ENCODE results near the gene POTEG.
"Not testable (repeated sequence)": the region's sequence is repeated elsewhere in the genome, so short reads cannot be mapped to it uniquely, and the experiment has no call there.

Gene POTEG

DNA sequence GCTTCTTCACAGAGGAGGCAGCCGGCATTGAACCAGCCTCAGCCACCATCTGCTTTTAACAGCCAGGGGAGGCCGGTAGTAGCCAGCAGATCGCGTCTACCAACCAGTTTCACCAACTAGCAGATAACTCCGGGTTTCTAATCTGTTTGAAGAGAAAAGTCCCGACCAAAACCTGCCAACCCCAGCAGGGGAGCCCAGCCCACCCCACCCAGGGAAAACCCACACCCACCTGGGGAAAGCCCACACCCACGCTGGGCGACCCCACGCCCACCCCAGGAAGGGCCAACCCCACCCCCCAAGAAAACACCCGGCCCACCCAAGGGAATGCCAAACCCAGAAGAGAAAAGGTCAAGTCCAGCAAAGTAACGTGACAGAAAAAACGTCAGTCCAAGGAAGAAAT, at the start of gene POTEG:
TSS of gene POTEG (minus strand) at position 101 of the 400 bp plus-strand sequence. CDS start at position 49, 52 bp downstream.
- H3K4me3 ChIP-seq (ENCODE audit: low read depth, low read length); DNase-seq (ENCODE audit: low read depth): not testable (repeated sequence)

DNA sequence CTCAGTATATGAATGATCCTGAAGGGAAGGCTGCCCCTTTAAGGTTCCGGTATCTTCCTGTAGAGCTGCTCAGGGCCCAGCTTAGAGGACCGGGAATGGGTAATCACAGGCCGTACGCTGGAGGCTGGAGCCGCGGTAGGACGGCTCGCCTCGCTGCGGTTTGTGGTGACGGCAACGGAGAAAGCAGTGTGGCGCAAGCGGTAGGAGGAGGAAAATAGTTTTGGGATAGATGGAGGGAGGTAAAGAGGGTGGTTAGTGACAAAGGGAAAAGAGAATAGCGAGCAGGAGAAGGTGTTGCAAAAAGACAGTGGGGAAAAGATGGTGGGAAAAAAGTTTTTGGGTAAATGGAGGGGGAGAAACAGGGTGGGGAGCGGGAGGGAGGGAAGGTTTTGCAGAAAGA, 48.0 kb upstream of the POTEG start:
- DNase-seq (ENCODE audit: low read depth); H3K4me3 ChIP-seq (ENCODE audit: low read depth, low read length): not testable (repeated sequence)

GRCh38 chr14:19481421-19481820, 47.3 kb upstream of the POTEG start:
- not testable (repeated sequence) for H3K4me3 ChIP-seq (ENCODE audit: low read depth, low read length); DNase-seq (ENCODE audit: low read depth)

DNA sequence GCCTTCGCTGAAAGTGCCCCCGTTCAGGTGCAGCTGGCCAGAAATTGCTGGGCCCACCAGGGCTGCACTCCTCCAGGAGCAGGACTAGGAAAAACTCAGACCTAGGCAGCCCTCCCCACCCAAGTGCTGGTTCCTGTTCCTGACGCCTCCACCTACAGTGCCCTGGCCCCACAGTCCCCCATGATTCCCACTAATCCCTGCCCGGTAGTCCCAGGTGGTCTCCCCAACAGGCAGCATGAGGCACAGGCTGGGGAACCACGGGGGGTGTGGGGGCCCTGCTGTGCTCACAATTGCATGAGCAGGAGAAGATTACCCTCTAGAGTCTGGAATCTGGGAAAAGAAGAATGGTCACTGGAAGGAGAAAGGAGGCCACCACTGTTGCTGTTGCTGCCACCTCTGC, 46.4 kb upstream of the POTEG start:
- not testable (repeated sequence) for DNase-seq (ENCODE audit: low read depth)

DNA sequence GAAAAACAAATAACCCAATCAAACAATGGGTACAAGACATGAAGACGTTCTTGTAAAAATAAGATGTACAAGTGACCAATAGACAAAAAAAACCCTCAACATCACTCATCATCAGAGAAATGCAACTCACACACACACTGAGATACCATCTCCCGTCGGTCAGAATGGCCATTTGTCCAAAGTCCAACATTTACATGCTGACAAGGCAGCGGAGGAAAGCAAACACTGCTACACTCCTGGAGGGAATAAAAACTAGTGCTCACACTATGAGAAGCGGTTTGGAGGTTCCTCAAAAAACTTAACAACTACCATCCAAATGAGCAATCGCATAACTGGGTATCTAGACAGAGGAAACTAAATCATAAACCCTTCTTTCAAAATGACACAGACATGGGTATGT, 11.6 kb upstream of the POTEG start:
- DNase-seq (ENCODE audit: low read depth): not testable (repeated sequence)

More for the DNA sequence above, 46.4 kb upstream of the POTEG start:
- H3K4me3 ChIP-seq (ENCODE audit: low read depth, low read length): not testable (repeated sequence)

DNA sequence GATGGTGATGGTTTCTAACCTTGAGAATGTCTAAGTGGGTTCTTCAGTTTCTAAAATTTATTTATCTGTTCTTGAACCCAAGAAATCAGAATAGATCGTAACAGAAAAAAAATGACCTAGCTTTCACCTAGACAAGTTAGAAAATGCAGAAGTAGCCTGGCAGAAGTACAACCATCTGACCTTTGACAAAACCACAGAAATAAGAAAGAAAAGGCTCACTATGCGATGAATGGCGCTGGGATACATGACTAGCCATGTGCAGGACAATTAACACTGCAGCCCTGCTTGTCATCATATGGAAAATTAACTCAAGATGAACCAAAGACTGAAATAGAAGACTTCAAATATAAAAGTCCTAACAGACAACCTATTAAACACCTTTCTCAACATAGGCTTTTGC, 5.7 kb upstream of the POTEG start:
- H3K4me3 ChIP-seq (ENCODE audit: low read depth, low read length); DNase-seq (ENCODE audit: low read depth): not testable (repeated sequence)

More for the DNA sequence above, 11.6 kb upstream of the POTEG start:
- not testable (repeated sequence) for H3K4me3 ChIP-seq (ENCODE audit: low read depth, low read length)

DNA sequence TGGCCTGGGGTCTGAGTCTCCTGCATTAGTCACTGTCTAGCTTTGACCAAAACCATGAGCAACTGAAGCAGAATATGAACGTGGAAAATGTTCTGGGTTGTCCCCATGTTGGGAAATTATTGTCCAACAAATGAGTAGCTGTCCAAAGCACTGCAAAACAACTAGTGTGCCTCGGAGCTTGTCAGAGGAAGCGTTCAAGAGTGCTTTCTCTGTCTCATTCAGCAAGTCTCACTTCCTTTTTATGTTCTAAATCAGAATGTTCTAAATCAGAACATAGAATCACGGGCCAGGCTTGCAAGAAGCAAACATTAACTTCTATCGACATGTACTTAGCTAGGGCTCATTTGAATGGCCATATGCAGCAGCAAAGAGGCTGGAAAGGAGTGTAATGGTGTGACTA, 5.1 kb upstream of the POTEG start:
- H3K4me3 ChIP-seq (ENCODE audit: low read depth, low read length); DNase-seq (ENCODE audit: low read depth): not testable (repeated sequence)

DNA sequence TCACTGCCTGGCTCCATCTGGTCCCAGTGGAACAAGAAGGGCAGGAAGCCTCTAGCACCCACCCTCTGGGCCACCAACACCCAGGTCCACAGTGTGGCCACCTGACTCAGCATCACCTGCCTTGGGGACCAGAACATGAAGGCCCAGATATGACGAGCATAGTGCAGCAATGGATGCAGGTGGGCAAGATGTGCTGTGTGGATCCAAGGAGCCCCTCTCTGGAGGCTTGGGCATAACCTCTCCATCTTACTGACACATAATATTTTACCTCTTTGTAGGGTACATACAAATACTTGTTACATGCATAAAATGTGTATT, 2.9 kb upstream of the POTEG start:
- DNase-seq (ENCODE audit: low read depth); H3K4me3 ChIP-seq (ENCODE audit: low read depth, low read length): not testable (repeated sequence)

DNA sequence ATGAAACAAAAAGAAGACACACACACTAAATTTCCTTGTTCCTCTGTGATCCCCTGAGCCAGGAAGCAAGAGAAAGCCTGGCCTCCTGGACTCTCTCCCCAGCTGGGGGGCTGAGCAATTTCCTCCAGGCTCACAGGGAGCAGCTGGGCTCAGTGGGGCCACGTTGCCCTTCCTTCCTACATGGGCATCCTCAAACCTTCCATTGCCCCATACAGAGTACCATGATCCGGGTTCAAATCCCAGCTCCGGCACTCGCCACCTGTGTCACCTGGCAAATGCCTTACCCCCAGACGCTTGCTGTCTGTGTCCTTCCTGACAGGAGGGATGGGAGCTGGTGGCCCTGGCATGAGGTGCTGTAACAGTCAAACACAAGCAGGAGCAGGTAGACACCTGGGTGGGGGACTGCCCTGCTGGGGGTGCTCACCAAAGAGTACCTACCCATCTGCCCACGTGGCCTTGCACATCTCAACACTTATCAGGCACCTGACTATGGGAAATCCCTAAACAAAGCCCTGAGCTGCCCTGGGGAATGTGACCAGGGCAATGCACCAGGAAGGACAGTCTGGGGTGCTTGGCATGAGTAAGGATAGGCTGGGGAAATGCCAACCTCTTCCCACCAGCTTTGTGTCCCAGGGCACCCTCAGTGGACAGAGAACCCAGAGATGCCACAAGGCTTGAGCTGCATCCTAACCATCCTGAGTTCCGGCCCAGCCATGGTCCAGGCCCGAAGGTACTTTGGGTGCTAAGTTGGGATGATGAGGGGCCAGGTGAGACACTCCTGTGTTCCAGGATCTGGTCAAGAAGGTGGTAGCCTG, 2.4 kb upstream of the POTEG start:
- DNase-seq (ENCODE audit: low read depth); H3K4me3 ChIP-seq (ENCODE audit: low read depth, low read length): not testable (repeated sequence)

- DNase-seq (ENCODE audit: low read depth); H3K4me3 ChIP-seq (ENCODE audit: low read depth, low read length): not testable (repeated sequence)
These were observed 1.7 kb upstream of the POTEG start for GRCh38 chr14:19435852-19436251.

GRCh38 chr14:19434891-19435290, 750 bp upstream of the POTEG start:
- not testable (repeated sequence) for DNase-seq (ENCODE audit: low read depth); H3K4me3 ChIP-seq (ENCODE audit: low read depth, low read length)

DNA sequence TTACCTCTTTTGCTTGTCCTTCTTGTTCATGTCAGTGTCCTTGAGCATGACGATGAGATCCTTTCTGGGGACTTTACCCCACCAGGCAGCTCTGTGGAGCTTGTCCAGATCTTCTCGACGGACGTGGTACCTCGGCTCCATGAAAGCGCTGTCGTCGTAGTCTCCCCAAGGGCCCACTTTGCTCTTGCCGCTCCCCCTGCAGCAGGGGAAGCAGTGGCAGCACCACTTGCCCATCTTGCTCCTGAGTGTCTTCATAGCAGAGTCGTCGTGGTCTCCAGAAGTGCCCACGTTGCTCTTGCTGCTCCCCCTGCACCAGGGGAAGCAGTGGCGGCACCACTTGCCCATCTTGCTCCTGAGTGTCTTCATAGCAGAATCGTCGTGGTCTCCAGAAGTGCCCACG, 376 bp downstream of the POTEG start:
- DNase-seq (ENCODE audit: low read depth); H3K4me3 ChIP-seq (ENCODE audit: low read depth, low read length): not testable (repeated sequence)

DNA sequence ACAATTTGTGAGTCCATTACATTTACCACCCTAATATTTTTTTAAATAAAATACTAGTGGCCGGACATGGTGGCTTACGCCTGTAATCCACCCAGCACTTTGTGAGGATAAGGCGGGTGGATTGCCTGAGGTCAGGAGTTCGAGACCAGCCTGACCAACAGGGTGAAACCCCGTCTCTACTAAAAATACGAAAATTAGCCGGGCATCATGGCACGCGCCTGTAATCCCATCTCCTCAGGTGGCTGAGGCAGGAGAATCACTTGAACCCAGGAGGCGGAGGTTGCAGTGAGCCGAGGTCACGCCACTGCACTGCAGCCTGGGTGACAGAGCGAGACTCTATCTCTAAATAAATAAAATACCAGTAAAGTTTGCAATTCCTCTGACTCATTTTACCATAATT, 25.6 kb downstream of the POTEG start:
- H3K4me3 ChIP-seq (ENCODE audit: low read depth, low read length); DNase-seq (ENCODE audit: low read depth): not testable (repeated sequence)

GRCh38 chr14:19402097-19402496, 32.0 kb downstream of the POTEG start:
- H3K4me3 ChIP-seq (ENCODE audit: low read depth, low read length); DNase-seq (ENCODE audit: low read depth): not testable (repeated sequence)

GRCh38 chr14:19394727-19395126, 39.4 kb downstream of the POTEG start:
- DNase-seq (ENCODE audit: low read depth); H3K4me3 ChIP-seq (ENCODE audit: low read depth, low read length): not testable (repeated sequence)

DNA sequence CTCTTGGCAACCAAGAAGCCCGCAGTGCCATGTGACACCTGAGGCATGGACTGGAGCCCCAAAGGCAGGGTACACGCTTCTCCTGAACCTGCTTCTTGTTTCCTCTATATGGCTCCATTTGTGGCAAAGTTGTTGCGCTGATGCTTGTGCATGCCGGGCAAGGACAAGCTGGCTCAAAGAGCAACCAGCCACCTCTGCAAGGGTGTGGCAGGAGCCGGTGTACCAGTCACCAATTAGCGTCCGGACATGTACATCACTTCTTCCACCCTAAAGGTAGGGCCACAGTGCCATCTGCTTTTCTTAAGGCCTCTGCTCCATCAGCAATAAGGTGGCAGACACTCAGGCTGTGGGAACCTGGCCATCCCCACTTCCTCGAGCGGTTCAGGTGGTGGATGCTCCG, 43.9 kb downstream of the POTEG start:
- DNase-seq (ENCODE audit: low read depth); H3K4me3 ChIP-seq (ENCODE audit: low read depth, low read length): not testable (repeated sequence)

DNA sequence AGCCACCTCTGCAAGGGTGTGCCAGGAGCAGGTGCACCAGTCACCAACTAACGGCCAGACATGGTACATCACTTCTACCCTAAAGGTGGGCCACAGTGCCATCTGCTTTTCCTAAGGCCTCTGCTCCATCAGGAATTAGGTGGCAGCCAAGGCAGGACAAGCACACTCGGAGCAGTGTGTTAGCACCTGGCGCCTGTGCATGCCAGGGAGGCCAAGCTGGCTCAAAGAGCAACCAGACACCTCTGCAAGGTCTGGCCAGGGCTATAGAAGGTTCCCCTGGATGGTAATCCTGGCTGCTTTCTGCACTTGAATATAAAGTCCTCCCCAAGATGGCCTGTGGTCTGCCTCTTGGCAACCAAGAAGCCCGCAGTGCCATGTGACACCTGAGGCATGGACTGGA, 45.4 kb downstream of the POTEG start:
- DNase-seq (ENCODE audit: low read depth); H3K4me3 ChIP-seq (ENCODE audit: low read depth, low read length): not testable (repeated sequence)

GRCh38 chr14:19386996-19387395, 47.1 kb downstream of the POTEG start:
- H3K4me3 ChIP-seq (ENCODE audit: low read depth, low read length); DNase-seq (ENCODE audit: low read depth): not testable (repeated sequence)

GRCh38 chr14:19386309-19386708, 47.8 kb downstream of the POTEG start:
- not testable (repeated sequence) for DNase-seq (ENCODE audit: low read depth); H3K4me3 ChIP-seq (ENCODE audit: low read depth, low read length)

DNA sequence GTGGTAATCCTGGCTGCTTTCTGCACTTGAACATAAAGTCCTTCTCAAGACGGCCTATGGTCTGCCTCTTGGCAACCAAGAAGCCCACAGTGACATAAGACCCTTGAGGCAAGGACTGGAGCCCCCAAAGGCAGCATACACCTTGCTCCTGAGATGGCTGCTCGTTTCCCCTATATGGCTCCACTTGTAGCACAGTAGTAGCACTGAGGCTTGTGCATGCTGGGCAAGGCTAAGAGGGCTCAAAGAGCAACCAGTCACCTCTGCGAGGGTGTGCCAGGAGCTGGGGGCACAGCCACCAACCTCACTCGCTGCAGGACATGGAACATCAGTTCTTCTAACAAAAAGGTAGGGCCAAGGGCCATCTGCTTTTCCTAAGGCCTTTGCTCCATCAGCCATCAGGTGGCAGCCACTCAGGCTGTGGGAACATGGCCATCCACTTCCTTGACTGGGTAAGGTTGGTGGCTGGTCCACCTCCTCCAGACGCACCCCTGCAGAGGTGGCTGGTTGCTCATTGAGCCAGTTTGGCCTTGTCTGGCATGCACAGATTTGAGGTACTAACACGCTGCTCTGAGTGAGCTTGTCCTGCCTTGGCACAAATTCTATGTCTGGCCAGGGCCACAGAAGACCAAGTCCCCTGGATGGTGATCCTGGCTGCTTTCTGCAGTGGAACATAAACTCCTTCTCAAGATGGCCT, 49.9 kb downstream of the POTEG start:
- DNase-seq (ENCODE audit: low read depth); H3K4me3 ChIP-seq (ENCODE audit: low read depth, low read length): not testable (repeated sequence)

Data from choroid plexus epithelial cell (primary cell).